ENCODE results near the gene VANGL1. TPM values are rescaled to one million over a fixed set of nuclear protein-coding genes. Genes with fewer than 3 reads are reported as not detected.

The VANGL1 gene
- total RNA-seq: 10 to 100 TPM in 3 of 4 donors, 1 to 10 TPM in 1; 9.5 to 22.2 (median 17.2) TPM

- intact Hi-C loops (cut with DNase I; ENCODE audit: low total_unique reads): no loop called here
- peak within 1 kb of the TSS; percentile 93 for H3K4me3 ChIP-seq (ENCODE audit: low read depth, poor library complexity, severe bottlenecking)
- no peak for TF ChIP-seq POLR2A (IDR thresholded peaks at IDR 0.05)
- TF ChIP-seq, protein P1, sequence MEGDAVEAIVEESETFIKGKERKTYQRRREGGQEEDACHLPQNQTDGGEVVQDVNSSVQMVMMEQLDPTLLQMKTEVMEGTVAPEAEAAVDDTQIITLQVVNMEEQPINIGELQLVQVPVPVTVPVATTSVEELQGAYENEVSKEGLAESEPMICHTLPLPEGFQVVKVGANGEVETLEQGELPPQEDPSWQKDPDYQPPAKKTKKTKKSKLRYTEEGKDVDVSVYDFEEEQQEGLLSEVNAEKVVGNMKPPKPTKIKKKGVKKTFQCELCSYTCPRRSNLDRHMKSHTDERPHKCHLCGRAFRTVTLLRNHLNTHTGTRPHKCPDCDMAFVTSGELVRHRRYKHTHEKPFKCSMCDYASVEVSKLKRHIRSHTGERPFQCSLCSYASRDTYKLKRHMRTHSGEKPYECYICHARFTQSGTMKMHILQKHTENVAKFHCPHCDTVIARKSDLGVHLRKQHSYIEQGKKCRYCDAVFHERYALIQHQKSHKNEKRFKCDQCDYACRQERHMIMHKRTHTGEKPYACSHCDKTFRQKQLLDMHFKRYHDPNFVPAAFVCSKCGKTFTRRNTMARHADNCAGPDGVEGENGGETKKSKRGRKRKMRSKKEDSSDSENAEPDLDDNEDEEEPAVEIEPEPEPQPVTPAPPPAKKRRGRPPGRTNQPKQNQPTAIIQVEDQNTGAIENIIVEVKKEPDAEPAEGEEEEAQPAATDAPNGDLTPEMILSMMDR (IDR thresholded peaks at IDR 0.05): no peak
- WGBS, 2 donors: 2 to 8% methylated on average over 9 to 25 of the region's 61 CpGs
- DNase-seq (ENCODE audit: low spot score in 2 of 2): peak; percentile 41 to 91
These were observed at the start of gene VANGL1 for GRCh38 chr1:115641762-115642167. Gene VANGL1 (plus strand): TSS chr1:115641970. CDS start chr1:115651414, 9,444 bp downstream.

GRCh38 chr1:115592264-115592663 lies 49.5 kb upstream of the VANGL1 start:
- DNase-seq (ENCODE audit: low spot score in 2 of 2): no peak
- intact Hi-C loops (cut with DNase I; ENCODE audit: low total_unique reads): no loop called here
- WGBS, 2 donors: 92 to 100% methylated on average over 1 of the region's 1 CpG

DNA sequence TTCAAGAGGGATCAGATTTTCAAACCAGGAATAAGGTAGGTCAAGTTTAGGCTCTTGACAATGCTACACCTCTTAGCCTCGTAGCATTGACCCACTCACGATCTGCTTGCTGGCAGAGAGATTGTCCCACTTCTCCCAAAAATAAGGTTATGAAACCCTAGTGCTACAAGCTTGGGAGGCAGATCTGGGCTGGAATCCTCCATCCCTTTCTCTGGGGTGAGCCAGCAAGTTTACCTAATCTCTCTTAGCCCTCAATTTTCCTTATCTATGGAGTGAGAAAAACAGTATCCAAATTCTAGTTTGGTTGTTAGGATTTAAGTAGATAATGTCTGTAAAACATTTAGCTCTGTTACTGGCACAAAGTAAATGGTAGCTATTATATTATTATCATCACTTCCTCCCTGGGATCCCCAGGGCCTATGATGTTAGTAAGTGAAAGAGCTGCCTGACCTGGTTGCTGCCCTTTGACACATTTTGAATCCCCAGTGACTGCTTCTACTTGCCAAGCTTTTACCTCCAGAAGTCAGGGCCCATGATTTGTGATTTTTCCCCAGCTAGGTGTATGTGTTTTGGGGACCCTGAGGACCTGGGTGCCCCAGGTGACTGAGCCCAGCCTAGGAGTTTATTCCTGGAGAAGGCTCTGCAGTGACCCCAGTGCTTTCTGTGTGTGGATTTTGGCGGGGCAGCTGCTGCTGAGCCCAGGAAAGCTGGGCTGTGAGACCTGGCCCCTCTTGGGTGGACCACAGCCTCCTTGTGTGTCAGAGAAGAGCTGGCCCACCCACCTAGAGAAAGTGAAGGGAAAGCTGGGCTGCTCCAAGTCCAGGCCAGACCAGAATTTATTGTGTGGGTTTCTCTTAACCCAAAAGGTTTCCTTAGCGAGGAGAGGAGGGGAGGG lies 48.2 kb upstream of the VANGL1 start:
- TF ChIP-seq, protein P1 (IDR thresholded peaks at IDR 0.05): no peak
- TF ChIP-seq POLR2A (IDR thresholded peaks at IDR 0.05): no peak
- H3K4me3 ChIP-seq (ENCODE audit: low read depth, poor library complexity, severe bottlenecking): no peak overlapping the region
- DNase-seq (ENCODE audit: low spot score in 2 of 2): no peak
- 85 to 91% methylated on average over 4 of the region's 4 CpGs for WGBS, 2 donors
- intact Hi-C loops (cut with DNase I; ENCODE audit: low total_unique reads): no loop called here

More at GRCh38 chr1:115592264-115592663, 49.5 kb upstream of the VANGL1 start:
- TF ChIP-seq, protein P1 (IDR thresholded peaks at IDR 0.05): no peak
- TF ChIP-seq POLR2A (IDR thresholded peaks at IDR 0.05): no peak
- no peak overlapping the region for H3K4me3 ChIP-seq (ENCODE audit: low read depth, poor library complexity, severe bottlenecking)

- DNase-seq (ENCODE audit: low spot score in 2 of 2): no peak
- no peak for TF ChIP-seq POLR2A (IDR thresholded peaks at IDR 0.05)
- TF ChIP-seq, protein P1 (IDR thresholded peaks at IDR 0.05): no peak
- WGBS, 2 donors: 80 to 84% methylated on average over 4 of the region's 4 CpGs
These were observed 47.2 kb upstream of the VANGL1 start for GRCh38 chr1:115594600-115594999.

GRCh38 chr1:115595279-115596079 lies 46.3 kb upstream of the VANGL1 start:
- H3K4me3 ChIP-seq (ENCODE audit: low read depth, poor library complexity, severe bottlenecking): no peak overlapping the region
- intact Hi-C loops (cut with DNase I; ENCODE audit: low total_unique reads): loop anchor here (5.0 kb wide), 1 partner anchor 458 kb away; no protein-coding TSS in a partner anchor
- peak; percentile 79 to 96 for DNase-seq (ENCODE audit: low spot score in 2 of 2)
- TF ChIP-seq, protein P1 (IDR thresholded peaks at IDR 0.05): no peak
- no peak for TF ChIP-seq POLR2A (IDR thresholded peaks at IDR 0.05)
- WGBS, 2 donors: 59 to 65% methylated on average over 12 of the region's 12 CpGs

More at GRCh38 chr1:115594600-115594999, 47.2 kb upstream of the VANGL1 start:
- intact Hi-C loops (cut with DNase I; ENCODE audit: low total_unique reads): no loop called here
- H3K4me3 ChIP-seq (ENCODE audit: low read depth, poor library complexity, severe bottlenecking): no peak overlapping the region

Measured in lower leg skin (tissue), 4 donors.